Activated naive CD4-positive, alpha-beta T cell (primary cell): ENCODE results near the gene NPHS1.
"Not testable (repeated sequence)": the region's sequence is repeated elsewhere in the genome, so short reads cannot be mapped to it uniquely, and the experiment has no call there.

ENCODE experiments used
- DNase-seq, 4 experiments: peaks; one replicate each; lab custom pipeline; 2025; lab: John Stamatoyannopoulos, UW

NPHS1 gene

DNA sequence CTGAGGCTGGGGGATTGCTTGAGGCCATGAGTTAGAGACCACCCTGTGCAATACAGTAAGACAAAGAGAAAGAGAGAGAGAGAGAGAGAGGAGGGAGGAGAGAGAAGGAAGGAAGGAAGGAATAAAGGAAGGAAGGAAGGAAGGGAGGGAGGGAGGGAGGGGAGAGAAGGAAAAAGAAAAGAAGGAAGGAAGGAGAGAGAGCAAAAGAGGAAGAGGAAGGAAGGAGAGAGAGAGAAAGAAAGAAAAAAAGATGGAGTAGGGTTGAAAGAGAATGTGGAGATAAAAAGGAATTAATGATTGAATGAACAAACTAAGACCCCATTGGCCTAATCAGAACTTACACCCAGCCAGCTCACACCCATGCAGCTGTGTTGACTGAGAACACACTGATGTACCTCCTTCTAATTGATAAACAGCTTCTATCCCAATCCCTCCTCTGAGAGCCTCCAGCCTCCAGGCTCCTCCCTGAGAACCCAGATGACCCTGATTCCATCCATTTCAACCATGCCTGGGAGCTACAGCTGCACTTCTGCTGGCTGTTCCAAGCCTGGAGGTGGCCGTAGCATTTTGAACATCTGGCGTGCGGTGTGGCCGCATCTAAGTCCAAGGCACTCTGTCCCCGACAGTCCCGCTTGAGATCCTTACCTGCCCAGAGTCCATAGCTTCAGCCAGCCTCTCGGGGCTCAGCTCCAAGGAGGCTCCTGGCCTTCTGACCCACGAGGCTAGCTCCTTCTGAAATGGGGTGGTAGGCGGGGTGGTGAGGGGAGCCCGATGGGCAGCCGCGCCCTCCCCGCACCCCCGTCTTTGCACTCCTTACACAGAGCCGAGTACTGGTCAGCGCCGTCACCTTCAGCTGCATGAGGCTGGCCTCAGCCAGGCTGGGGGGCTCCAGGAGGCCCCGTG is 40.7 kb downstream of the NPHS1 start:
- DNase-seq = no peak

DNA sequence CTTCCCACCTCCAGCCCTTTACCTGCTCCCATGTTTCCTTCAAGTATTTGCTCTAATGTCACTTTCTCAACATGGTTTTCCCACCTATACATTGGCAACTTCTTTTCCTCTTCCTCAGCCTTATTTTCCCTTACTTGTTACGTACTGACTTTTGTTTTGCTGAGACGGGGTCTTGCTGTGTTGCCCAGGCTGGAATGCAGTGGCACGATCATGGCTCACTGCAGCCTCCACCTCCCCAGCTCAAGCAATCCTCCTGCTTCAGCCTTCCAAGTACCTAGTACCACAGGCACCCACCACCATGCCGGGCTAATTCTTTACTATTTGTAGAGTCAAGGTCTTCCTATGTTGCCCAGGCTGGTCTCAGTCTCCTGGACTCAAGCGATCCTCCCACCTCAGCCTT is 44.7 kb downstream of the NPHS1 start:
- no peak for DNase-seq

DNA sequence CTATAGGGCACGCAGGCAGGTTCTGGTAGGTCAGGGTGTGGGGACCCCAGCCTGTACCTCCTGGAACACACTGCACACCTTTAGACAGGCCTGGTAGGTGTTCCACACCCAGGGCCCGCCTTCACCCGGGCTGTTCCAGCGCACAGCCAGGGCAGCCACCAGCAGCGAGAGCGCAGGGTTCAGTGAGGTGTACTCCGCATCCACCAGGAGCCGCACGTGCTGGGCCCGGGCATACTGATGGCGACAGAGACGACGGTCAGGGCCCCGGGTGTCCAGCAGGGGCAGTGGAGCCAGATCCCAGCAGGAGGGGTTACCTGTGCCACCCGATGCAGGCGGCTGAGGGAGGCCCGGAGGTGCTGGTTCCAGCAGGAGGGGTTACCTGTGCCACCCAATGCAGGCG is 45.7 kb downstream of the NPHS1 start:
- DNase-seq = no peak

DNA sequence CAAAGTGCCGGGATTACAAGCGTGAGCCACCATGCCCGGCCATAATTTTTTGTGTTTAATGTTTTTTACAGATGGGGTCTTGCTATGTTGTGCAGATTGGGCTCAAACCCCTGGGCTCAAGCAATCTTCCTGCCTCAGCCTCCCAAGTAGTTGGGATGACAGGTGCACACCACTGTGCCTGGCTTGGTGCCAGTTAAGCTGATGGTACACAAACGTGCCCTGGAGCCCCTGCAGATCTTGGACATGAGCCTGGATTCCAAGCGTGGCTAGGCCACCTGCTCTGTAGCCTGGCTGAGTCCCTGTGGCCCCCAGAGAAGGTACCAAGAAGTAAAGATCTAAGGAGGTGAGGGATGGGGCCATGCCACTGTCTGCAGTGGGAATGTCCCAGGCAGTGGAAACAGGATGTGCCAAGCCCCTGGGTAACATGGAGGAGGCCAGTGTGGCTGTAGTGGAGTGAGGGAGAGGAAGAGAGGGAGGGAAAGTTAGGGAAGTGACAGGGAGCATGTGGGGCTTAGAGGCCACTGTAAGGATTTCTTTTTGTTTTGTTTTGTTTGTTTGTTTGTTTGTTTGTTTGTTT is 46.7 kb downstream of the NPHS1 start:
- no peak for DNase-seq

DNA sequence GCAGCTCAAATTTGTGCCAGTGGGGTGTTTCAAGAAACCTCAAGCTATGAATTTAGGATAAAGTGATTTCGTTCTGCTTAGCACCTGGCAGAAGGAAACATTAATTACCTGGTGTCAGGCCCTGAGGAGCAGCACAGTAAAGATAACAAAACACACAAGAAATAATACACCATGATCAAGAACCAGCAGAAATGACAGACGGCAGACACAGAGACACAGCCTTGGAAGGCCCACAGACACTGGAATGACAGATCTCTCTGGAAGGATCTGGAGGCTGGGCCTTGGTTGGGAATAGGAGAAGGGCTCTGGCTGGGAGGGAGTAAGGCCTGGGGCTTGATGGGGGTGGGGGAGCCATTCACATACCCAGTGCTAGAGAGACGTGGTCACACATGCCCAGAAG is 50.5 kb downstream of the NPHS1 start:
- no peak for DNase-seq

DNA sequence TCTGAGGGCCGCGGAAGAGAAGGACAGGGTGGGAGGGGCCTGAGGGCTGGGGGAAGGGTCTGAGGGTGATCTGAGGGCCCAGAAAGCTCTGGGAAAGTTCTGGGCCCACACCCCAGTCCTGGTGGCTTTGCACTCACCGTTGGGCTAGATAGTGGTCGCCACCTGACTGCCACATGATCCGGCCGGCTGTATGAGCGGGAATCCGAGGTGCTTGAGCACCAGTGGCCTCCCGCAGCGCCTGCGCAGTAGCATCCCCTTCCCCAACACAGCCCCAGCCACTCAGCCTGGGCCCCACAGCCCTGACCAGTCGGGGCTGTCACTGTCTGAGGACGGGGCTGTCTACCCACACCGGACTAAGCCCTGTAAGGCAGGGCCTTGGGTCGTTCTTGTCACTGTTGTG is 54.6 kb downstream of the NPHS1 start:
- DNase-seq = no peak

DNA sequence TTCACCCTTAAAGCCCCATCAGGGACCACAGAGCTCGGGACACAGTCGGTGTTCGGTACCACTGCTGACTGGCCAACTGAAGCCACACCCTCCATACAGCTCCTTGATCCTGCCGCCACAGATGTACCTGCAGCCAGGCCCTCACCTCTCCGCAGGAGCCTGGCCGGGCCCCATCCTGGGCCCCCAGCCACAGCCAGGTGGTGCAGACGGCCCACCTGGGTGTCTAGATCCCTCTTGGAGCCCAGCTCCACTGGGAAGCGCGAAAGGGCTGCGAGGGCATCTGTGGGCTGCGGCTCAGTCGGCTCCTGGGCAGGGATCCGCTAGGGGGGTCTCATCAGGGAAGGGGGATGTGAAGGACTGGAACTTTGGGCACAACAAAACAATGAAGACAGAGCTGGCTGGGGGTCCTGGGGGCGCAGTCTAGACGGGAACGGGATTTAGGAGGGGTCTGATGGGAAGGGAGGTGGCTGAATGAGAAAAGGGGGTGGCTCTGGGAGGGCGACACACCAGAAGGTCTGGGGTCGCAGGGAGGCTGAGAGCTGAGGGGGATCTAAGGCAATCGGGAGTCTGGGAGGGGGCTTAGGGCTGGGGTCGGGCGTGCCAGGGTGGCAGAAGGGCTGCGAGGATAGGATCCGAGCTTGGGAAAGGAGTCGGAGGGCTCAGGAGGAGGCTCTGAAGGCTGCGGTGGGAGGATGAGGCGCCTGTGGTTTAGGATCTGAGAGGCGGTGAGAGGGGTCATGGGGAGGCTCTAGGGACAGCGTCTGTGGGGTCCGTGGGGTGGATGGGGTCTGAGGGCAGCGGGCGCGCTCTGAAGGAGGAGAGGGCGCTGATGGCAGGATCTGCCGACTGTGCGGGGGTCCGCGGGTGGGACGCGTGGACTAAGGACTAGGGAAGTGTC is 55.4 kb downstream of the NPHS1 start:
- no peak for DNase-seq

DNA sequence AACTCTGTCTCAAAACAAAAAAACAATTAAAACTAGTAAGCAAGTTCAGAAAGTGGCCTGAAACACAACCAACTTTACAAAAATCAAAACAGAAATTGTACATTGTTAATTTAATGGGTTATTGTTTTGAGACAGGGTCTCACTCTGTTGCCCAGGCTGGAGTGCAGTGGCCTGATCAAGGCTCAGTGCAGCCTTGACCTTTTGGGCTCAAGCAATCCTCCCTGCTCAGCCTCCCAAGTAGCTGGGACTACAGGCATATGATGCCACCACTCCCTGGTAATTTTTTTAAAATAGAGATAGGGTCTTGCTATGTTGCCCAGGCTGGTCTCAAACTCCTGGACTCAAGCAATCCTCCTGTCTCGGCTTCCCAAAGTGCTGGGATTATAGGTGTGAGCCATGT is 56.7 kb downstream of the NPHS1 start:
- DNase-seq = not testable (repeated sequence)

DNA sequence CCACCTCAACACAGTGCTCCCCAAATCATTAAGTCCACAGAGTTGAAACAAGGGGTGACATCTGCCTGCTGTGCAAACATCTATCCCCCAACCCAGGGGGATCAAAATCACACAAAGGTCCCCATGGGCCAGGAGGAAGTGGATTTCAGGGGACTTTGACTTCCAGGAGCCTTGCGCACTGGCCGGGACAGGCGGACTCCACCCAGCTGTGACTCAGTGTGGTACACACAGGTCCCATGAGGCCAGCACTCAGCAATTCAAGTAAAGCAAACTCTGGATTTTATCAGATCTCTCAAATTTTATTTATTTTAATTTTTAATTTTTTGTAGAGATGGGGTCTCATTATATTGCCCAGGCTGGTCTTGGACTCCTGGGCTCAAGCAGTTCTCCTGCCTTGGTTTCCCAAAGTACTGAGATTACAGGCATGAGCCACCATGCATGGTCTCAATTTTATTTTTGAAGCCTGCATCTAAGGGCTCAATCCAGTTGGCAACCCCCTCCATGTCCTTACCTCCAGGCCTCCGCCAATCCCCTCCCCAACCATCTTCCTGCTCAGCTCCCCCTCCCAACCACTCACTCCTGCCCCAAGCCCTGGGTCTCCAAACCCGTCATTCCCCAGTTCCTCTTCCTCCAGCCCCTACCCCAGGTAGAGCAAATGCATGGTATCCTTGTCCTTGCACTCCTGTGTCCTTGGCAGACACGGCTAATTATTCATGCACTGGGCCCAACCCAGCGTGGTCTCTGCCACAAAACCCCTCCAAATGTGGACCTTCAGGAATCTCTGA is 58.7 kb downstream of the NPHS1 start:
- no peak for DNase-seq

DNA sequence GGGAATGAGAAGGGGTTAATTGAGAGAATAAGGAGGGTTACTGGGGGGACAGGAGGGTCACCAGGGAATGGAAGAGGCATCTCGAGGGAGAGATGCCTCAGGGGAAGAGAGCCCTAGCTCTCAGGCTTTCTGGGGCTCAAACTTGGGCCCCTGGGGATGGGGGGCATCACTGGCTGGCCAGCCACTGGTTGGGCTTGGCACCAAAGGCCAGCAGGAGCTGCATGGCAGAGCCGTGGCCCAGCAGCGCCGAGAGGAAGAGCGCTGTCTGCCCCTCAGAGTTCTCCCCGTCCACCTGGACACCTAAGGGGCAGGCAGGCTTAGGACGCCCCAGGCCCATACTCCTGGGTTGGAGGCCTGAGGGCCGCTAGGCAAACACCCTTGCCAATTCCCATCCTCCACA is 59.4 kb downstream of the NPHS1 start:
- DNase-seq = no peak

DNA sequence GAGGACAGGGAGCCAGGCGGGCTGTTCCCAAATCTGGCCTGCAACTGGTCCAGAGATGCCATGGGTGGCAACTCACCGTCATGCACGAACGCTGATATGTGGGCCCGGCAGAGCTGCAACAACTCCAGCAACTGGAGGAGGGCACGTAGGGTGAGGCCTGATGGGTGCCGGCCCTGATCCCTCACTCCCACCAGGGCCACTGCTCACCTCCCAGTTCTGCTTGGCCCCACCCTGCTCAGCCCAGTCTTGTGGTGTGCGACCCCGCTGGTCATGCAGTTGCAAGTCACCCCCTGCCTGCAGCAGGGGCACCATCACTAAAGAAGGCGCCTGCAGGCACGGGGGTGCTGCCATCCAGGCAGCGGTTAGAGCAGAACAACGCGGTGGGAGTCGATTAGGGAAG is 60.0 kb downstream of the NPHS1 start:
- DNase-seq = no peak

DNA sequence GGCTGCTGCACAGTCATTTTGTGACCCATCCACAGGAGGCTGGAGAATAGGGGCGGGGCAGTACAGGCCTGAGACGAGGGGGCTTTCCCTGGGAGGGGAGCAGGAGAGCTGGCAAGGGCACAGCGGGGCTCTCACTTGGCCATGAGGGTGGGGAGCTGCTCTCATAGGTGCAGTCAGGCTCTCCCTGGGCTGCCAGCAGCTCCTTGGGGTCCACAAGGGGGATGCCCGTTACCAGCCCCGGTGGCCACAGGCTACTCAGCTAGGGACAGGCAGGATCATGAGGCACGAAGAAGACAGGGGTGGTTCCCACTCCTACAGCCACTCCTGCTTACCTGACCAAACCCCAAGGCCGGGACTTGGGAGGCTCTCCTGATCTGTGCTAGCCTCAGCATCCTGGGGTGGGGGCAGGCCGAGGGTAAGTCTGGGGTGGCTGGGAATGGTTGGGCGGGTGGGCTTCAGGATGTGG is 60.5 kb downstream of the NPHS1 start:
- no peak for DNase-seq

DNA sequence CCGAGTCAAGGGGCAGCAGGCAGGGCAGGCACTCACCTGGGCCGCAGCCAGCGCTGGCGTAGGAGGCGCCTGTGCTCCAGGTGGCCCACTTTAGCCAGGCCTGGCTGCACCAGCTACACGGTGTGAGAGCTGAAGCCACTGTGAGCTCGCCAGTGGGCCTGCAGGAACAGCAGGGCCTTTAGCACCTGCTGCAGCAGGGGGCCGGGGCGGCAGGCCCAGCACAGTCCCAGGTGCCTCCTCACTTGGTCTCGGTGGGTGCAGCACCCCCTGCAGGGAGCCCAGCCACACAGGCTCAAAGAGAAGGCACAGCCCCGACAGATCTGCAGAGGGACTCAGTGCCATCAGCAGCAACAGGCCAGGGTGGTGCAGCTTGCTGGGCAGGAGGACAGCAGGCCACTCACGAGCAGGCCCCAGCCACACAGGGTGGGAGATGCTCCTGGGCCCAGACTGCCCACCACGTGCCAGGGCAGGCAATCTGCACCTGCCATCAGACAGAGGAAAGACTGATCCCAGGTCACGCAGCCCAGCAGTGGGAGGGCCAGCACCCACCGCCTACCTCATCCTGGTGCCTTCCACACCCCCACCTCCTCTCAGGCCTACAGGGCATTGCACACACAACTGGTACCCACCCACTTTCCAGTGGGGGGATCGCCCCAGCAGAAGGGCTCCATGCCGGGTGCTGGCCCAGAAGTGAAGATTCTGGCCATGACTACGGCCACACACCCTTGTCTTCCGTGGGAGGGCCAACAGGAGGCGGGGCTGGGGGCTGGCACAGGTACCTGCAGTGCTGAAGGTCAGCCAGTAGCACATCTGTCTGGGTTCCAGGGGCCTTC is 61.1 kb downstream of the NPHS1 start:
- no peak for DNase-seq

DNA sequence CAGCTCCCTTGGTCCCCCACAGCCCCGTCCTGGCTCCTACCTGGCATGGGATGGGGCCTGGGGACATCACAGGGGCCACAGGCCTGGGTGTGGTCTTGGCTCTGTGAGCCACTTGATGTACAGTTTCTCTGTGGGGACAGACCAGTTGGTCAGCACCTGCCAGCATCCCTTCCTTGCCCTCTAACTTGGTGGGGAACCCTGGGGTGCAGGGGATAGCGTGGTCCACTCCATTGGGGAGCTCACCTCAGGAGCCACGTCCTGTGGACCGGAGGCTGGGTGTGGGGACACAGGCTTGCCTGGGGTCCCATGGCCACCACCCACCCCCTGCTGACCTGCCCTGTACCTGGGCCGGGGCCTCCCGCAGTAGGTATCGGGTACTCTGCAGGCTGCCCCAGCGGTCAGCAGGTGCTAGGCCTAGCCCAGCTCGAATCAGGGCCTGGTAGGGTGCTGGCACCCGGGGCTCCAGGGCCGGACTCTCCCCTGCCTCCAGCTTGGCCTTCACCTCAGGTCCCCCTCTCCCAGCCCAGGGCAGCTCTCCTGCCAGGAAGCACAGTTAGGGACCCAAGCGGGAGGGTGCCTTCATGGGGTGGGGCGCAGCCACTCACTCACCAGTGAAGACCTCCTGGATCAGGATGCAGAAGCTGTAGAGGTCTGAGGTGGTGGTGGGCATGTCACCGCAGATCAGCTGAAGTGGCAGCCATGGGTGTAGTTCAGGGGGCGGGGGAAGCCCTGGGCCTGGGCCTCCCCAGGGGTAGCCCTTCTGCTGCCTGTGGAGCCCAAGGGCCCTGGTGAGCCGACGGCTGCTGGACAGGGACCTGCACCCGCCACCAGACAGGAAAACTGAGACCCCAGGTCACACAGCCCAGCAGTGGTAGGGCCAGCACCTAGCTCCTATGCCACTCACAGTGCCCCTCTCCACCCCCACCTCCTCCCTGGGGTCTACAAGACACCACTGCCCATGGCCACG is 62.0 kb downstream of the NPHS1 start:
- DNase-seq = no peak

DNA sequence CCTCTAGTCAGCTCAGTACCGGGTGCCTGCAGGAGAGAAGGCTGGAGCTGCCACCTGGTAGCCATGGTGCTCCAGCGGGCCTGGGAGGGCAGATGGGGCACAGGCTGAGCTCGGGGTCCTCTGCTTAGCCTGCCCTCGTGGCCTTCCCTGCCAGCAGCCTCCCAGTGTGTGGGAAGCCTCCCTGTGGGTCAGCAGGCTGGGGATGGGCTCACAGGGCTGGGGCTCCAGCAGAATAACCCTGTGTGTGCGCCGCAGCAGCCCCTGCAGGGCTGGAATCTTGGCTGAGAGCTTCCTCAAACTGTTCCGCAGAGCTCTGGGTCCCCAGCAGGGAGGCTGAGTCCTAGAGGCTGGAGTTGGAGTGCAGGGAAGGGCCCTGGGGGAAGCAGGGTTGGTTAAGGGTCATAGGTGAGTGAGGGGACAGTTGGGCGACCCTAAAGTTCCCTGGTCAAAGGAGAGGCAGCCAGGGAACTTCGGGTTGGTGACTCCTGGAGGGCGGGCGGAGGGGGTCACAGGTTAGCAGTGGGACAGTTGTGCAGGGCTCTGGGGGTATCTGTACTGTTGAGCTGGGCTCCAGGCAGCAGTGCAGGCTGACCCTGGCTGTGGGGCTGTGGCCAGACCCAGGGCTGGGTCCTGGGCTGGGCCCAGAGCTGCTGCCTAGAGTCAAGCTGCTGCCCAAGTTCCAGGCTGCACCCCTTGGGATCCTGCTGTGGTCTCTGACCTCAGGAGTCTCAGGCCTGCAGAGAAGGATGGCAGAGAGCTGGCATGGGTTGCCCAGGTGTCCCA is 62.9 kb downstream of the NPHS1 start:
- no peak for DNase-seq

DNA sequence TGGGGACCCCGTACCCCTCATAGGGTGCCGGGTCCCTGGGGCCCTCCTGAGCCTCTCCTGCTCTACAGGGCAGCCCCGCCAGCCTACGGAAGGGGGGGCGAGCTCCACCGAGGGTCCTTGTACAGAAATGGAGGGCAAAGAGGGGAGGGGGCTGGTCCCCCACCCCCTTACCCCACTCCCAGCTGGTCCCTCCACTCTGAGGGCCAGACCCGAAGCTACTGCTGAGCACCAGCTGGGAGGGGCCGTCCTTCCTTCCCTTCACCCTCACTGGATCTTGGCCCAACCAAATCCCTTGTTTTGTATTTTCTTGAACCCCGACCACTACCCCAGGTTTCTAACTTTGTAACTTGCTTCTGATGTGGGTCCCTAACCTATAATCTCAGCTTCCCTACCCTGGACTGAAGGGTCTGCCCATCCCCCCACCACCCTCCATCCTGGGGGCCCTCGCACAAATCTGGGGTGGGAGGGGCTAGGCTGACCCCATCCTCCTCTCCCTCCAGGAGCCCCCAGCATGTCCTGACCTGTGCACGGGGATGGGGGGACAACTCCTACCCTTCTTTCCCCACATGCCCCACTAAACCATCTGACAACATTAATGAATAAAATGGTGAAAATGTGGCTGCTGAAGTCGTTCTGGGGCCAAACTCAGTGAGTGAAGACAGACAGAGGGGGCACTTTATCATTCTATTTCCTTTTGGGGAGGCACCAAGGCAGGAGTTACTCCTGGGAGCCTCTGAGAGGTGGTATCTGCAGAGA is 63.9 kb downstream of the NPHS1 start:
- DNase-seq = no peak

DNA sequence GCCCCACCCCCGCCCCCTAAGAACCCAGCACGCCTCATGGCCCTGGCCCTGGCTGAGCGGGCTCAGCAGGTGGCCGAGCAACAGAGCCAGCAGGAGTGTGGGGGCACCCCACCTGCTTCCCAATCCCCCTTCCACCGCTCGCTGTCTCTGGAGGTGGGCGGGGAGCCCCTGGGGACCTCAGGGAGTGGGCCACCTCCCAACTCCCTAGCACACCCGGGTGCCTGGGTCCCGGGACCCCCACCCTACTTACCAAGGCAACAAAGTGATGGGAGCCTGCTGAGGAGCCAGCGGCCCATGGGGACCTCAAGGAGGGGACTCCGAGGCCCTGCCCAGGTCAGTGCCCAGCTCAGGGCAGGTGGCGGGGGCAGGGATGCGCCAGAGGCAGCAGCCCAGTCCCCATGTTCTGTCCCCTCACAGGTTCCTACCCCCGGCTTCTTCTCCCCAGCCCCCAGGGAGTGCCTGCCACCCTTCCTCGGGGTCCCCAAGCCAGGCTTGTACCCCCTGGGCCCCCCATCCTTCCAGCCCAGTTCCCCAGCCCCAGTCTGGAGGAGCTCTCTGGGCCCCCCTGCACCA is 65.0 kb downstream of the NPHS1 start:
- no peak for DNase-seq
